GM19025 (cell line): Measurements from ENCODE around the gene ARHGEF37.
"Not testable (repeated sequence)": the region's sequence is repeated elsewhere in the genome, so short reads cannot be mapped to it uniquely, and the experiment has no call there.

Experiments
- ATAC-seq: cut with Tn5 transposase; IDR thresholded peaks from one replicate; pipeline ENCODE4 v1.9.1; 2021; ENCODE audit warnings: mild to moderate bottlenecking, low read depth, moderate library complexity; ENCODE audit not compliant: unreplicated experiment

ARHGEF37 gene

DNA sequence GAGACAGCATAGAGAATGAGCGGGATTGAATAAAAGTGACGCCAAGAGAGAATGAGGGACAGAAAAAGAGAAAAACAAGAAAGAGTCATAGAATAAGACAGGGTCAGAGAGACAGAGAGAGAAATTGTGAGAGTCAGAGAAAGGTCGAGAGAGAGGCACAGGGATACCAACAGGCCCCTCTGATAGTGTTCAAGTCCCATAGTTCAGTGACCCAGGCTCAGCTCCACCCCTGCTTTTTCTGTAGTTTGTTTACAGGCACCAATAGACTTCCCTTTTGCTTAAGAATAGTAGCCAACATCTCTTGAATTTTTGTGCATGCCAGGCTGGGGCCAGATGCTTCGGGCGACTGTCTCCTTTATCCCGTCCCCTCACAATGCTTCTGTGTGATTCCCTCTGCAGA is 62.5 kb downstream of the ARHGEF37 start:
- no peak for ATAC-seq

DNA sequence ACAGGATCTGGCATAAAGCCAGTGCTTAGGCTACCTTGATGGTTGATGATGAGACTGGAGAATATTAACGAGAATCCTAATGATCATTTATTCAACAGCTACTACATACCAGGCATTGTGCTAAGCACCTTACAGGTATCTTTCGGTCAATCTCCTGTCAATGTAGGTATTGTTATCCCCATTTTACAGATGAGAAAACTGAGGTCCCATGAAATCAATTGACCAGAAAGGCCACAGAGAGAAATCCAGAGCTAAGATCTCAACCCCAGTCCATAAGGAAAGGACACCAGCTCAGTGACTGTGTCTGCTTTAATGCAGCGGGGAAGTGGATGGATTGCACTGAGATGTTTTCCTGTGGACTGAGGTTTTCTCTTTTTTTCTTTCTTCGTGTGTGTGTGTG is 63.3 kb downstream of the ARHGEF37 start:
- ATAC-seq = no peak

DNA sequence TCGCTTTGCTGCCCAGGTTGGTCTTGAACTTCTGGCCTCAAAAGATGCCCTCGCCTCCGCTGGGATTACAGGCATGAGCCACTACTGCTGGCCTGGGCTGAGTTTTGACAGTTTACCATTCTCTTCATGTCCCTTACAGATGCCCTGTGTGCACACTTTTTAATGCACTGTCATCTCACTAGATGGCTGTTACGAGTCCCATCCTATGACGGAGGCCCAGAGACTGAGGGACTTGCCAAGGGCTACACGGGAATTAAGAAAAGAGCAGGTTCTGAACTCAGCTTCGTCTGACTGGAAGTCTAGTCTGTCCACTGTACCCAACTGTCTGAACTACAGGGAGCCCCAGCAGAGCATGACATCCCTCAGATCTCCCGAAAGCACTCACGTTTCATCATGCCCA is 63.9 kb downstream of the ARHGEF37 start:
- no peak for ATAC-seq

DNA sequence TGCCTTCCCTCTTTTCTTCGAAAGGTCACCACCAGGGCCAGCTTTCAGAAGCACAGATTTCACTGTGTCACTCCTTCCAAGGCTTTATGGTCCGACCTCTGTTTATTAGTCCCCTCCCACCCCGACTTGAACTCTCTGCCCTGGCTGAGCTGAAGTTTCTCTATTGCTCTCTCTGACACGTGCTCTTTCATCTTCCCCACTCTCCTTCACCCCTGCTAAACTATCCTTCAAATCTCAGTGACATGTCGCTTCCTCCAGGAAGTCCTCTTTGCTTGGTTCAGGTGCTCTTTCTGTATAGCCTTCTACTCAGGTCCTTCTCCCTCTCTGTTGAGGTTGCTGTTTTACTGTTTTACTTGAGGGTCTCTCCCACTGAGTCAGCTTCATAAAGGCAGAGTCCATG is 64.4 kb downstream of the ARHGEF37 start:
- no peak for ATAC-seq

DNA sequence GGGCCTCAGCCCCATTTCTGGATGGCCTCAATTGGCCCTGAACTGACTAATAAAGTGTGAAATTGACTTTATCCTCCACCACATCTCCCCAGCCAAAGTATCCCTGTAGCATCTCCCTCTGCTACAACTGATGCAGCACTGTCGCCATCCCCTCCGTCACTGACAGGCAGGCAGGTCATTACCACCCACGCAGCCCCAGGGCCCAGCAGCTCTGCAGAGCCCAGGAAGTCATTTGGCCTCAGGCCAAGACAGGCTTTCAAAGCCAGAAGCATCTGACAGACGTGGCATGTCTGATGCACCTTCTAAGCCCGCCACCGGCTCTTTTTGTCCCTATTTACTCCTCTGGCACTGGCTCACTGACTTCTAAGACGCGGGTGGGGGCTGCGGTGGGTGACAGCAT is 65.3 kb downstream of the ARHGEF37 start:
- no peak for ATAC-seq

DNA sequence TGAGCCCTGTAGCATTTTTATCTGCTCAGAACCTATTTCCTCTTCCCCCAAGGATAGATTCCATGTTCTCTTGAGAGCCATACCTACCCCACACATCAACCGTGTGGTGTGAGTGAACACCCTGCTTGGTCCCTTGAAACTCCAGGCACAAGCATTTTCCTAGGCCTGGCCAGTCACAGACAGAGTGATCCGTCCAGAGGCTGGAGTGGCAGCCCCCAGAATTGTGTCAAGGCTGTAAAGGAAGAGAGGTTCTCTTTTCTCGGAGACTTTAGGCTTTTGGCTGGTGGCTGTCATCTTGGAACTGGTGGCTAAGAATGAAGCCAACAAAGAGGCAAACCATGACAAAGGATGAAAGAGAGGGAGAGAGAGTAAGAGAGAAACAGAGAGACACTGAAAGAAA is 66.0 kb downstream of the ARHGEF37 start:
- no peak for ATAC-seq

DNA sequence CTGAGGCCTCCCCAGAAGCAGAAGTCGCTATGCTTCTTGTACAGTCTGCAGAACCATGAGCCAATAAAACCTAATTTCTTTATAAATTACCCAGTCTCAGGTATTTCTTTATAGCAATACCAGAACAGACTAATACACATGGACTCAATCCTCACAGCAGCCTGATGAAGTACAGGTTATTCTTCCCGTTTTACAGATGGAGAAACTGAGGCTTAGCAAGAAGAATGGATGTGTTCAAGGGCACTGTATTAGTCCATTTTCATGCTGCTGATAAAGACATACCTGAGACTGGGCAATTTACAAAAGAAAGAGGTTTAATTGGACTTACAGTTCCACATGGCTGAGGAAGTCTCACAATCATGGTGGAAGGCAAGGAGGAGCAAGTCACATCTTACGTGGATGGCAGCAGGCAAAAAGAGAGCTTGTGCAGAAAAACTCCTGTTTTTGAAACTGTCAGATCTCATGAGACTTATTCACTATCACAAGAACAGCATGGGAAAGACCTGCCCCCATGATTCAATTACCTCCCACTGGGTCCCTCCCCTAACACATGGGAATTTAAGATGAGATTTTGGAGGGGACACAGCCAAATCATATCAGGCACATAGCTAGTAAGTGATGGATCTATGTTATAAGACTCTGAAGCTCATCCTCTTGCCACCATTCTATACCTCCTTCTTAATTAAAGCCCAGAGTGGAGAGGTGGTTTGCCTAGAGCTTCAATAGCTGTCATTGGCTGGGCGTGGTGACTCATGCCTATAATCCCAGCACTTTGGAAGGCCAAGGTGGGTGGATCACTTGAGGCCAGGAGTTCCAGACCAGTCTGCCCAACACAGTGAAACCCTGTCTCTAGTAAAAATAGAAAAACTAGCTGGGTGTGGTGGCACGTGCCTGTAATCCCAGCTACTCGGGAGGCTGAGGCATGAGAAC is 67.4 kb downstream of the ARHGEF37 start:
- not testable (repeated sequence) for ATAC-seq

DNA sequence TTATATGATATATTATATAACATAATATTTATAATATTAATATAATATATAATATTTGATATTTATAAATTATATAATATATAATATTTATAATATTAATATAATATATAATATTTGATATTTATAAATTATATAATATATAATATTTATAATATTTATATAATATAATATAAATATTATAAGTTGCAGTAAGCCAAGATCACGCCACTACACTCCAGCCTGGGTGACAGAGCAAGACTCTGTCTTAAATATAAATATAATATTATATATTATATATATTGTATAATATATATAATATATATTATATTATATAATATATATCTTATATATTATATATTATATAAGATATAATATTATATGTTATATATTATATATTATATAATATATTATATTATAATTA is 68.4 kb downstream of the ARHGEF37 start:
- not testable (repeated sequence) for ATAC-seq

DNA sequence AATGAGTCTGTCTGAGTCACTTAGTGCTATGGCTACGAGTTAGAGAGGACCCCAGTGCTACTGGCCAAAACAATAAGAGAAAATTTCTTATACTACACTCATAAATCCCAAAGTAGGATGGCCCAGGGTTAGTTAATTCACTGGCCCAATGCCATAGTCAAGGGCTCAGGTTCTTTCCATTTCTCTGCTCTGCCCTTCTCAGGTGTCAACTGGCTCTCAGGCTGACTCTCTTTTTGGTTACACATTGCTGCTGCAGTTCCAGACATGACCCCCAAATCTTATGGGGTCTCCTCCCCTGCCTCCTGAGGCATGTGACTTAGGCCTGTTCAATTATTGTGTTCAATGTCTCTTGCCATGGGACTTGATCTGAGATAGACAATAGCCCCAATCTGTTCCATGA is 70.4 kb downstream of the ARHGEF37 start:
- no peak for ATAC-seq

DNA sequence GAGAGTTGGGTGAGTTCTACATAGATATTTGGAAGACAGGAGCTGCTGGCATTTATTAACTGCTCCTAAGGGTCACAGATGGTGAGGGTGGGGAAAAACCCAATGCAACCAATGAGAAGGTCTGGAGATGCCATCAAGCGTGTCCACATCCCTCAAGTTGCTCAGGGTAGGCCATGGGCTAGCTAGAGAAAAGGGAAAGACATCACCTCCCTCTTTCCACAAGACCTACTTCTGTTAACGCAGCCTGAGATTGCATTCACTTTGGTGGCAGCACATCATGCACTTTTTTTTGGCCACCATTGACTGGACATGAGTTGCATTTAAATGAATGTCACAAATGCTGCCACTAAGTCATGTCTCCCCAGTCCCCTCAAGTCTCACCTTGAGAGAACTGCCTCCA is 71.4 kb downstream of the ARHGEF37 start:
- ATAC-seq = no peak

DNA sequence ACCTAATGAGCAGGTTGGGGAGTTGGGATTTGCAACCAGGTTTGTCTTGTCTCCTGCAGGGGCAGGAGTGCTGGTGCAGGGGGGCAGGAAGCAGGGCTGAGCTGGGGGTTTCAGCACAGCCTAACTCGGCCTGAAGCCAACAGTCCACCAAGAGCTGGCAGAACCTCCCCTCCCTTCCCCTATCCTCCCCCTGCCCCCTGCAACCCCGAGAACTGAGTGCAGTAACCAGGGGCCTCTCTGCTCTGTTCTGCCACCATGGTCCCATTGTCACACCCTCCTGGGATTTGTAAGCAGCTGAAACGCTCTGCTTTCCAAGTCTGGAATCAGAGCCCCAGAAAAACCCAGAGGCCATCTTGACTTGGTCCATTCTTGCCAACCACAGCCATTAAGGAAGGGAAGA is 72.9 kb downstream of the ARHGEF37 start:
- ATAC-seq = no peak

DNA sequence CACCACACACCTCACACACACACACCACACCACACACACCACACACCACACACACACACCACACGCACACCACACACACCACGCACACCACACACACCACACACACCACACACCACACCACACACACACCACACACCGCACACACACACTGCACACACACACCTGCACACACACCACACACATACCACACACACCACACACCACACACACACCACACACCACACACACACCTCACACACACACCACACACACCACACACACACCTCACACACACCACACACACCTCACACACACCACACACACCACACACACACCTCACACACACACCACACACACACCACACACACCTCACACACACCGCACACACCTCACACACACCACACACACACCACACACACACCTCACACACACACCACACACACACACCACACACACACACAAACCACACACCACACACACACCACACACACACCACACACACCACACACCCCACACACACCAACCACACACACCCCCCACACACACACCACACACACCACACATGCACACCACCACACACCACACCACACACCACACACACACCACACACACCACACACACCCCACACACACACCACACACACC is 73.7 kb downstream of the ARHGEF37 start:
- no peak for ATAC-seq

DNA sequence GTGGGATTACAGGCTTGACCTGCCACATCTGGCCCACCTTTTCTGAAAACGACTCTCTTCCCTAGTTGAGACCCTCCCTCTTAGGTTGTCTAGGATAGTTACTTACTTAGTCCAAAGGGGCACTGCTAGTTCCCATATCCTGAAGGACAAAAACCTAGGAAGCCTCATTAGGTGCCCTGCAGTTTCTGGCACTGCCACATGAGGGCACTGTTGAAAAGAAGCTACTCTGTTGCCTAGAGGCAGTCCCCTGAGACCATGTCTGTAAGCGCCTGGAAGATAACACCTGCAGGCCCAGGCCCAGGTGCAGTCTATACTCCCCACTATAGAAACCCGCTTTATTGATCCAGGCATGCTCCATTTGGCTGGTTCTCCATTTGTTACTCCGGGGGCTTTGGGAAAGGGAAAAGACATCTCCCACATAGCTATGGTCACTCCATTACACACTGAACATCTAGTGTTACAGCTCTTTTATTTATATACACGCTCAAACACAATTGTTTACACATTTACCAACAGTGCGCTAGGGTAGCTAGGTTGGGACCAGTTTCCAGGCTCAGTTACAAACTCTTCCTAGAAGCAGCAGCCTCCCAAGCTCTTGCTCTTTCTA is 75.4 kb downstream of the ARHGEF37 start:
- no peak for ATAC-seq

DNA sequence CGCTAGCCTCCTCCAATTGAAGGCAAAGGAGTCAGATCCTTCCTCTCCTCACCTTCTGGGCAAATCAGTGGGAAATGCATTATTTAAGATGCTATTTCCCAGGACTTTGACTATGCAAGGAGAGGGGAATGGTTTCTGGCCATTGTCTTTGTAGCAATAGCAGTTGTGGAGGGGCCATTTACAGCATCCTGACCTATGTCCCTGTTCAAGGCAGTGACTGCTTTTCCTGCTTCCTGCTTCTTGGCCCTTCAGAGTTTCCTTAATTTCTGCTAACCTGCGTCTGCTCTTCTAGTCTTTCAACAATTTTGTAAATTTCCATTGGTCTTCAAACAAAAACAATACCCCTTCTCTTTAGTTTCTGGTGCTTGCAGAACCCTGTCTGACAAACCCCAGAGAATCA is 76.0 kb downstream of the ARHGEF37 start:
- no peak for ATAC-seq

DNA sequence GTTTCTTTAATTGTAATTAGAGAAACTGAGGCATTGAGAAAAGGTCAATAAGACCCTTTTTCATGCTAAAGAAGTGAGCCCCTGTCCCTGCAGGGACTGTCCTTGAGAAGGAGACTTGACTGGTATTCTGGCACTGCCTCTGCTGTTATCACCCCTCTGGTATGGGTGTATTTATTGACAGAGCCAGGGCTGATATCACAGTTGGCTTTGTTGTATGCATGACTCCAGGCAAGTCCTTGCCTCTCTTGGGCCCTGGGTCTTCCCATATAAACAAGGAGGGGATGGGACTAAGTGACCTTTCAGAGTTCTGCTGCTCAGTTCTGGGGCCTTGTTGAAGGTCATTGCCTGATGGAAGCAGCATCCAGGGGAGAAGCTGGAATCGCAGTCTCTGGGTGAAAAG is 77.0 kb downstream of the ARHGEF37 start:
- no peak for ATAC-seq

DNA sequence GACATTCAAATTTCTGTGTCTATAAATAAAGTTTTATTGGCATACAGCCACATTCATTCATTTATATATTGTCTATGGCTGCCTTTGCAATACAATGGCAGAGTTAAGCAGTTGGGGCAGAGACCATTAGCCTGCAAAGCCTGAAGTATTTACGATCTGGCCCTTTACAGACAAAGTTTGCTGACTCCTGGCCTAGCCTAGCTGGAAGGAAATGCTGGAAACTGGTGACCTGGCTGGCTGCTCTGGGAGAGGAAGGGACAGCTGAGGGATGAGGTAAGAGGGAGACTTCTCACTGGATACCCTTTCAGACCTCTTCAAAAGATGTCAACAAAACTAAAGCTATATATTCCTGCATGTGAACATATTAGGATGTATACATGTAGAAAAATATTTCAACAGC is 82.8 kb downstream of the ARHGEF37 start:
- no peak for ATAC-seq

DNA sequence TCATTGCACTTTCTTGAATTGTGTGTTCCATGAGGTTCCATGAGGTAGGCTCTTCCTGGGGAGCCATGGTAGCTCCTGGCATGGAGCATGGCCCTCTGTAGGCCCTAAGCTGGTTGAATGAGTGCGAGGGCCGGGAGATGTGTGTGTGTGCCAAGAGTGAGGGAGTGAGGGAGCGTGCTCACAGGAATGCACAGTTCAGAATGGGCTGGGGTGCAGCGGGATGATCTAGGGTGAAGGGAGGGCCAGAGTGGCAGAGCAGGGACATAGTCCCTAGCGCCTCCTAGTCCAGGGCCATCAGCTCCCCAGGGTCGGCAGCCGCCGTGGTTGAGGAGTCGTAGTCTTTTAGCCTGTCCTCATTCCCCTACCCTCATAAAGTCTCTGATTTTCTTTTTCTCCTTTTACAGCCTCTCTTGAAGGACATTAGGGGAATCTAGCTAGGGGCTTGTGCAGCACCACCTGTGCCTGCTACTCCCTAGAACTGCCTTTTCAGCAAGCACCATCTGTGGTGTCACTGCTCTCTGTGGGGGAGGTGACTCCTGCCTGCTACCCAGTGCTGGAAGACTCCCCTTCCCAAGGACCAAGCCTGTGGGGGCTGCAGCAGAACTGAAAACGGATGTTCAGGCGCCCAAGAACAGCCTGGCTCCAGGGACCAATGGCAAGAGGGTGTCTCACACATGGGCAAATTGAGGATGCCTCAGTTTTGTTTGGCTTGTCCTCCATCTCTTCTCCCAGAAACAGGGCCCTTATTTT is 83.5 kb downstream of the ARHGEF37 start:
- no peak for ATAC-seq

DNA sequence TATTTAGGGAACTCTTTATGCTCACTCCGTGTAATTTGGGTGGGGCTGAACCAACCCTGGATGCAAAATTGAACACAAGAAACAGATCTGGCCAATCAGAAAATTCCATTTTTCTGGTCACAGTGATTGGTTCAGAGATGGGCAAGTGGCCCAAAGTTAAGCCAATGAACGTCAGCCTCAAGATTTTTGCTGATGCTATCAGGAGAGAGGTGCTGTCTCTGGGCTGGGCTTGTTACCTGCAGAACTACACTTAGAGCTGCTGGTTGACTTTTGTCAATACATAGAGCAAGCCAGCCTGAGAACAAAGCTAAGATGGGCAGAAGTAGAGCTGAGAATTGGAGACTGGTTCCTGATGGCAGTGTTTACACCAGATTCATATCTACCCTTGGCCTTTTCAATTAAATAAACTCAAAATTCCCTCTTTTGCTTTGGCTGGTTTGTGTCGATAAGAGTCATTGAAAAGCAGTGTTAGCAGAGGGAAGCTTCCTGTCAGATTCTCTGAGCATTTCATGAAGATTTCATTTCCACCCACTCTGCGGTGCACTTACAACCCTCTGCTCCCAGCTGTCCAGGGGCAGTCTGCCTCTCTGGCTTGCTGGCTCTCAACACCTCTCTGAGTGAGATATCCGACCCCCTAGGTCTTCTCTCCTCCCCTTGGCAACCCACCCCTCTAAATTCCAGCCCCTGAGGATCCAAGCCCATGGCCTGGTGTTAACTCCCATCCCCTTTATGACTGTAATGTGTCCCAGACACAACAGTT is 84.3 kb downstream of the ARHGEF37 start:
- no peak for ATAC-seq

DNA sequence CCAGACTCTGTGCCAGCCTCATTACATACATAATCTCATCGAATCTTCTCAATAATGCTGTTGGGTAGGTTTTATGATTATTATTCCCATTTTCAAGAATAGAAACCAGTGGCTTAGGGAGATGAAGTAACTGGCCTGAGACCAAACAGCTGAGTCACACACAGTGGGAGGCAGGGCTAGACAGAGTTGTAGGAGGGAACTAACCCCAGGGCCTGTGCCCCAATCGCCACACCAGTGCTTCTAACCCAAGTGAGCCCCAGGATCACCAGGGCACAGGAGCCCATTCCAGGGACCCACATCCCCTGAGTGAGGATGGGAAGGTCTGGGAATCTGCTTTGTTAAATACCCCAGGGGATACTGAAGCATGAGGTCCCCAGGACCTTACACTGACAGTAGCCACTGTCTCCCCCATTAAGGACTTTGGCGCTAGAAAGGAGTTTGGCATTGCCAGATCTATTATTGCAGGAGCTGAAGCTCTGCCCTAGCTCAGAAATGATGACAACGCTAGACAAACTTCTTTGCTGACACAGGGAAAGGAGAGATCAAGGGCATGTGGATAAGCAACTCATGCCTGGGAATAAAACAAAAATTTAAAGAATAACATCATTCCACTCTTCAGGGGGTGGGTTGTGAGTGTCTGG is 85.0 kb downstream of the ARHGEF37 start:
- no peak for ATAC-seq
